Heart left ventricle (tissue), 16 donors: ENCODE results near the gene BOC. TPM values are rescaled to one million over a fixed set of nuclear protein-coding genes. Genes with fewer than 3 reads are reported as not detected.

Source experiments
- ATAC-seq, 4 donors: fragments of 200-7000 bp; cut with Tn5 transposase; one replicate each; pipeline ENCODE4 v1.9.1; 2020 to 2022; ENCODE audit warnings: moderate library complexity in 4 of 4, mild to moderate bottlenecking in 3 of 4, moderate number of reproducible peaks in 1 of 4
- DNase-seq, 5 donors: peaks; one replicate each; pipeline ENCODE4 v3.0.0-alpha.2; 2020
- H3K27ac ChIP-seq, 12 donors: fragments of 200-600 bp; sonication (generic) in 4 of 12; one replicate each; pipeline versions ENCODE4 v1.5.0 to v1.8.0; 2016 to 2022; ENCODE audit warnings: mild to moderate bottlenecking in 2 of 12
- H3K27me3 ChIP-seq, 9 donors: fragments of 200-600 bp; sonication (generic) in 2 of 9; one replicate each; pipeline versions ENCODE4 v1.5.1 to v1.8.0; 2016 to 2022; ENCODE audit warnings: mild to moderate bottlenecking in 3 of 9
- H3K36me3 ChIP-seq, 9 donors: fragments of 200-600 bp; sonication (generic) in 2 of 9; one replicate each; pipeline versions ENCODE4 v1.5.0 to v1.8.0; 2018 to 2022; ENCODE audit warnings: mild to moderate bottlenecking in 2 of 9
- H3K4me1 ChIP-seq, 12 donors: fragments of 200-600 bp; sonication (generic) in 4 of 12; one replicate each; pipeline versions ENCODE4 v1.5.0 to v1.8.0; 2016 to 2022; ENCODE audit warnings: mild to moderate bottlenecking in 3 of 12
- H3K4me3 ChIP-seq, 12 donors: fragments of 200-600 bp; sonication (generic) in 4 of 12; one replicate each; pipeline versions ENCODE4 v1.5.0 to v1.8.0; 2017 to 2022; ENCODE audit warnings: mild to moderate bottlenecking in 9 of 12, moderate library complexity in 4 of 12
- H3K9me3 ChIP-seq, 12 donors: fragments of 200-600 bp; sonication (generic) in 4 of 12; one replicate each; pipeline versions ENCODE4 v1.5.0 to v1.8.0; 2016 to 2022; ENCODE audit warnings: mild to moderate bottlenecking in 1 of 12
- CTCF ChIP-seq, 12 donors: fragments of 200-600 bp; sonication (generic) in 4 of 12; IDR thresholded peaks; one replicate each; pipeline versions ENCODE4 v1.5.0 to v1.8.0; 2018 to 2022; ENCODE audit warnings: antibody characterized with exemption in 12 of 12, mild to moderate bottlenecking in 5 of 12
- POLR2A ChIP-seq, 2 donors: fragments of 450-650 bp; IDR thresholded peaks; one replicate each; pipeline ENCODE4 v1.6.1; 2017; ENCODE audit warnings: antibody characterized with exemption in 2 of 2, mild to moderate bottlenecking in 2 of 2, moderate library complexity in 2 of 2
- WGBS, 4 donors: extraction: QIAGEN DNeasy Blood & Tissue Kit in 2 of 4; methylation state at CpG; one replicate each; pipeline versions ENCODE4 v1.1.5 to v1.1.7; 2013 to 2018; 5-methylcytosine and 5-hydroxymethylcytosine counted together
- intact Hi-C, 10 donors: fragments of 100-400 bp; cut with DNase I; formaldehyde crosslinking; loops; one replicate each; pipeline versions ENCODE4 v1.11.1 to v1.14.2; 2022
- polyA plus RNA-seq, 2 donors: library from polyadenylated mRNA; stranded (reverse); fragments of 200-250 nt; gene quantifications; one replicate each; pipeline ENCODE4 v1.2.3, GENCODE V29; 2013
- total RNA-seq, 9 donors: library from RNA; depleted of rRNA in 2 of 9; stranded (reverse); fragments of >200 nt in 2 of 9; fragmentation: NEBNext Ultra II Directional in 3 of 9; extraction: Animal tissue kit (Norgen Biotek cat#: 25700) in 3 of 9; gene quantifications; one replicate each; pipeline versions ENCODE4 v1.1.0 to v1.2.4, GENCODE V29; 2016 to 2023
- donor health status: ischemic (EF 13 %, LVEDD 7.1; RV severe dilation, severe dysfunction).
- donor health status: healthy with polysubstance abuse.
- donor health status: DM: no; HTN: yes; CAD: no.
- donor health status: DM: no; HTN: no; CAD: no.
- donor health status: ischemic (EF 25% LVEDD 6.9; RV normal size, moderate dysfunction).
- donor health status: ischemic (EF 25% LVEDD 5.7; RV mildly dilated, moderate dysfunction).
- donor health status: healthy.
- donor health status: DM: yes; HTN: yes; CAD: no.
- donor health status: ischemic (EF 35%, LVEDD 5.7; RV mildly dilated, moderate dysfunction).
- donor health status: nonischemic (EF 11% LVEDD 7.7; RV severe dilation, severe dysfunction).
- donor health status: DM: yes; HTN: yes; CAD: no.
- donor health status: PGD.
- donor health status: ischemic (EF 29% LVEDD 5.4; RV normal size, mild dysfunction).
- donor health status: nonischemic (EF 23%, LVEDD 6.1; RV moderate dilation, normal function).

The BOC gene
- total and polyA plus RNA-seq, 11 donors = 1.9 to 12.2 (median 4.4) TPM

- no peak overlapping the region for H3K4me3 ChIP-seq
- peaks cover 0 to 2% (median 0%) of the 10 kb centered on the region in 9 donors for H3K36me3 ChIP-seq
- TF ChIP-seq CTCF (IDR thresholded peaks at IDR 0.05) (no peak), POLR2A (IDR thresholded peaks at IDR 0.05) (no peak)
- intact Hi-C loops = no loop called here
- no peaks in the 10 kb centered on the region for H3K27me3 ChIP-seq
- no peak for ATAC-seq
- H3K27ac ChIP-seq = peak overlapping the region in 1 of 12 donors; percentile 63
- H3K4me1 ChIP-seq = peaks cover 0 to 36% (median 2%) of the 10 kb centered on the region in 12 donors
- 88 to 93% (median 91%) methylated on average over 1 of the region's 1 CpG for WGBS, 4 donors
- no peaks in the 10 kb centered on the region for H3K9me3 ChIP-seq
- no peak for DNase-seq
These were observed 20.0 kb downstream of the BOC start for GRCh38 chr3:113231391-113231790.

- WGBS, 4 donors = 0 to 19% (median 12%) methylated on average over 1 of the region's 1 CpG
- peaks cover 0 to 36% (median 2%) of the 10 kb centered on the region in 12 donors for H3K4me1 ChIP-seq
- peaks cover 0 to 2% (median 0%) of the 10 kb centered on the region in 9 donors for H3K36me3 ChIP-seq
- ATAC-seq (peak in 2 of 4 donors; percentile 61 to 63), DNase-seq (no peak)
- peak overlapping the region in 1 of 12 donors; percentile 63 for H3K27ac ChIP-seq
- H3K9me3 ChIP-seq = no peaks in the 10 kb centered on the region
- no peaks in the 10 kb centered on the region for H3K27me3 ChIP-seq
- no peak overlapping the region for H3K4me3 ChIP-seq
- no peak for TF ChIP-seq CTCF (IDR thresholded peaks at IDR 0.05)
- no peak for TF ChIP-seq POLR2A (IDR thresholded peaks at IDR 0.05)
- intact Hi-C loops = no loop called here
These were observed 20.5 kb downstream of the BOC start for GRCh38 chr3:113231827-113232253.

DNA sequence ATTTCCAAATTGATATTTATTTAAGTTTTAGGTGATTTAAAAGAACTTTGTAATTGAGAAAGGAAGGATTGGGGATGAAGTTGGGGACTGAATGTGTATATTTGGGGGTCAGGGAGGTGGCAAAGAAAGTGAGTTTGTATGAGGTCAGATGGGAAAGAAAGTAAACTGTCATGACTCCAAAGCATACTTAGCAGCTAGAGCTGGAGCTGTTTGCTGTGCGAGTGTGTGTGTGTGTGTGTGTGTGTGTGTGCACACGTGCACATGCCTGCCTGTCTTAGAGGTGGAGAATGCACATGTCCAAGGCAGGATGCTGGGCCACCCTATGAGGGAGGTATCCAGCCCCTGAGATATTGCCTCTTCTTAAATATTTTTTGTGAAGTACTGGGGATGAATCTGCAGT is 21.0 kb downstream of the BOC start:
- TF ChIP-seq POLR2A (IDR thresholded peaks at IDR 0.05) (no peak), CTCF (IDR thresholded peaks at IDR 0.05) (no peak)
- intact Hi-C loops = no loop called here
- ATAC-seq (no peak), DNase-seq (no peak)
- Histone ChIP-seq H3K27me3 (no peaks in the 10 kb centered on the region), H3K36me3 (peaks cover 0 to 2% (median 0%) of the 10 kb centered on the region in 9 donors), H3K4me3 (no peak overlapping the region), H3K9me3 (no peaks in the 10 kb centered on the region), H3K27ac (peak overlapping the region in 1 of 12 donors; percentile 63), H3K4me1 (peaks cover 0 to 36% (median 2%) of the 10 kb centered on the region in 12 donors)
- 52 to 65% (median 58%) methylated on average over 2 of the region's 2 CpGs for WGBS, 4 donors

DNA sequence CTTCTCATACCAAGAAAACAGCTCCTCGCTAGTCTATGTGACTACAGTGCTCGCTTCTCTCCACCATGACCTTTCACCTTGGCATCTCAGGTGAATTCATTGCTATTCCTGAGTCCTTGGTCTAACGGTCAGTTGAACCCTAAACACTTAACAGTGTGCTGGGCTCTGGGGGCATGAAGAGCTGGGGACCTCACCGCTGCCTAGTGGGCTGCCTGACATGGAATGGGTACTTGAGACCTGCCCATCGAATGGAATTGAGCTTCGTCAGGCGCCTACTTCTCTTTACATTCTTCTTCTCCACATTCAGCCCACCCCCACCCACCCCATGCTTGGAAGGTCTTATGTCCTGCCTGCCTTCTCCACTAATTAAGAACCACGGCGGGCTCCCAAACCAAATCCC is 22.1 kb downstream of the BOC start:
- H3K9me3 ChIP-seq = no peaks in the 10 kb centered on the region
- TF ChIP-seq POLR2A (IDR thresholded peaks at IDR 0.05) = no peak
- no peak for TF ChIP-seq CTCF (IDR thresholded peaks at IDR 0.05)
- intact Hi-C loops = no loop called here
- DNase-seq = no peak
- peaks cover 0 to 2% (median 0%) of the 10 kb centered on the region in 9 donors for H3K36me3 ChIP-seq
- H3K27ac ChIP-seq = peak overlapping the region in 1 of 12 donors; percentile 71
- no peak overlapping the region for H3K4me3 ChIP-seq
- WGBS, 4 donors = 87 to 92% (median 89%) methylated on average over 9 of the region's 9 CpGs
- no peak for ATAC-seq
- H3K27me3 ChIP-seq = no peaks in the 10 kb centered on the region
- H3K4me1 ChIP-seq = peaks cover 0 to 32% (median 2%) of the 10 kb centered on the region in 12 donors
